ENCODE data around the gene MYH15.

- TF ChIP-seq POLR2A (IDR thresholded peaks at IDR 0.05) (no peak), CTCF (IDR thresholded peaks at IDR 0.05) (no peak)
These were observed 101.3 kb downstream of the MYH15 start for GRCh38 chr3:108408883-108409799.

Data from breast epithelium (tissue), 3 donors.